AG08395 (cell line): Measurements from ENCODE around the gene HBZ.
"Not testable (repeated sequence)": the region's sequence is repeated elsewhere in the genome, so short reads cannot be mapped to it uniquely, and the experiment has no call there.

ENCODE experiments used
- DNase-seq: peaks from one replicate; pipeline ENCODE4 v3.0.0; 2012; ENCODE audit warnings: mixed read lengths, low spot score

The HBZ gene

GRCh38 chr16:152141-153128 lies at the start of gene HBZ:
HBZ (plus strand) TSS chr16:152644; CDS start chr16:152910, 266 bp downstream.
- no peak for DNase-seq

- DNase-seq, result no peak
These were observed 48.1 kb upstream of the HBZ start for GRCh38 chr16:104355-104754.

- no peak for DNase-seq
These were observed 47.5 kb upstream of the HBZ start for GRCh38 chr16:104928-105327.

- no peak for DNase-seq
These were observed 46.9 kb upstream of the HBZ start for GRCh38 chr16:105521-105920.

- DNase-seq, result peak; percentile 87
These were observed 45.7 kb upstream of the HBZ start for GRCh38 chr16:106623-107324.

- DNase-seq, result no peak
These were observed 40.1 kb upstream of the HBZ start for GRCh38 chr16:112153-112840.

- no peak for DNase-seq
These were observed 38.1 kb upstream of the HBZ start for GRCh38 chr16:114327-114726.

GRCh38 chr16:116015-116414 lies 36.4 kb upstream of the HBZ start:
- no peak for DNase-seq

- DNase-seq, result peak; percentile 70
These were observed 34.8 kb upstream of the HBZ start for GRCh38 chr16:117379-118365.

GRCh38 chr16:118857-119256 lies 33.6 kb upstream of the HBZ start:
- no peak for DNase-seq

- no peak for DNase-seq
These were observed 33.1 kb upstream of the HBZ start for GRCh38 chr16:119295-119694.

- DNase-seq, result no peak
These were observed 32.5 kb upstream of the HBZ start for GRCh38 chr16:119835-120491.

GRCh38 chr16:120756-121155 lies 31.7 kb upstream of the HBZ start:
- DNase-seq, result no peak

- no peak for DNase-seq
These were observed 30.1 kb upstream of the HBZ start for GRCh38 chr16:122361-122760.

- DNase-seq, result not testable (repeated sequence)
These were observed 28.7 kb upstream of the HBZ start for GRCh38 chr16:123558-124350.

GRCh38 chr16:125011-125410 lies 27.4 kb upstream of the HBZ start:
- DNase-seq, result no peak

- no peak for DNase-seq
These were observed 23.4 kb upstream of the HBZ start for GRCh38 chr16:129075-129474.

GRCh38 chr16:130533-131173 lies 21.8 kb upstream of the HBZ start:
- DNase-seq, result no peak

- no peak for DNase-seq
These were observed 20.3 kb upstream of the HBZ start for GRCh38 chr16:132120-132519.
